ENCODE measurements around the gene COTL1.

- TF ChIP-seq CTCF (IDR thresholded peaks at IDR 0.05; ENCODE audit: insufficient read depth, low read depth, low read length) = no peak
- no peak for TF ChIP-seq EZH2 (IDR thresholded peaks at IDR 0.05; ENCODE audit: insufficient read depth, low read length)
These were observed 51.2 kb downstream of the COTL1 start for GRCh38 chr16:84566545-84567257.

Data from astrocyte (in vitro differentiated cells and primary cell).